HG03139 (cell line): ENCODE measurements around the gene EVC.
"Not testable (repeated sequence)": the region's sequence is repeated elsewhere in the genome, so short reads cannot be mapped to it uniquely, and the experiment has no call there.

Experiments used
- ATAC-seq: cut with Tn5 transposase; IDR thresholded peaks from one replicate; pipeline ENCODE4 v1.9.1; 2021; ENCODE audit not compliant: unreplicated experiment

EVC gene

DNA sequence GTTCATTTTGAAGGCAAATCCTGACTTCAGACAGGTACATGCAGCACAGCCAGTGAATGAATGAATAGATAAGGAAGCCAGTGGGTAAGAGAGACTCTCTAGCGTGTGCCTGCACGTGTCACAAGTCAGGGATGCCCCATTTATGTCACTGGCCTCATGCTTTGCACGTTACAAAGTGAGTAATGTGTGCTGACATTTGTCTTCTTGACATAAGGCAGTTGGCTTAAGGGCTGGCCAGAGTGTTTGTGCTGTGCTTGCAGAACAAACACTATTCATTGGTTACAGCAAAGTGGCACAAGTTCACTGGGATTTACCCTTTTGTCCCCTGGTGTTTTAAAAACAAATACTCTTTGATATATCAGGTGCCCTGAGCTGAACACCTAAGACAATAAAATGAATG lies 125.9 kb downstream of the EVC start:
- no peak for ATAC-seq

DNA sequence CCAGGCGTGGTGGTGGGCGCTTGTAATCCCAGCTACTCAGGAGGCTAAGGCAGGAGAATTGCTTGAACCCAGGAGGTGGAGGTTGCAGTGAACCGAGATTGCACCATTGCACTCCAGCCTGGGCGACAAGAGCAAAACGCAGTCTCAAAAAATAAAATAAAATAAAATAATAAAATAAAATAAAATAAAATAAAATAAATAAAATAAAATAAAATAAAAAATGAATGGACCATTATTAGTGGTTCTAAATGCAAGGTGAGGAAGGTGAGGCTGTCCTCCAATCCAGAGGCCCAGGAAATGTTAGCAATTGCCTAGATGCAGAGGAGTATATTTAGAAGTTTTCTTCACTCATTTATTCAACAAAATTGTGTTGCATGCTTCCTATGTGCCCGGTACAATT lies 126.5 kb downstream of the EVC start:
- not testable (repeated sequence) for ATAC-seq

DNA sequence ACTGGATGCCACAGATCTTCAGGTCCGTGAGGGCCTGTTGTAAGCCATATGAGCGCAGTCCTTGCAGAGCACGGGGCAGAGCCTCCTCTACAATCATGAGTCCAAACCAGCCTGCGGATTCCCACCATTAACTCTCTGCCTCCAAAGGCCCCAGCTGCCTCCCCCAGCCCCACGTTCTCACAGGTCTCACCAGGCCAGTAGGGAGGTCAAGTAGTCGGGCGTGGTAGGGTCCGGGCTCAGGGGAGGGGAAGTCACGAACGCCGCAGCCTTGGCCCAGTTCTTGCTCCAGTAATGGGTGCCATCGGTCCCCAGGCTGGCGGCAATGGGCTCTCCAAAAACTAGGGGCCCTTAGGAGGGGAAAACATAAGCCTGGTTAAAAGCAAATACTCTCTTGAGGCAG lies 128.3 kb downstream of the EVC start:
- ATAC-seq: no peak

DNA sequence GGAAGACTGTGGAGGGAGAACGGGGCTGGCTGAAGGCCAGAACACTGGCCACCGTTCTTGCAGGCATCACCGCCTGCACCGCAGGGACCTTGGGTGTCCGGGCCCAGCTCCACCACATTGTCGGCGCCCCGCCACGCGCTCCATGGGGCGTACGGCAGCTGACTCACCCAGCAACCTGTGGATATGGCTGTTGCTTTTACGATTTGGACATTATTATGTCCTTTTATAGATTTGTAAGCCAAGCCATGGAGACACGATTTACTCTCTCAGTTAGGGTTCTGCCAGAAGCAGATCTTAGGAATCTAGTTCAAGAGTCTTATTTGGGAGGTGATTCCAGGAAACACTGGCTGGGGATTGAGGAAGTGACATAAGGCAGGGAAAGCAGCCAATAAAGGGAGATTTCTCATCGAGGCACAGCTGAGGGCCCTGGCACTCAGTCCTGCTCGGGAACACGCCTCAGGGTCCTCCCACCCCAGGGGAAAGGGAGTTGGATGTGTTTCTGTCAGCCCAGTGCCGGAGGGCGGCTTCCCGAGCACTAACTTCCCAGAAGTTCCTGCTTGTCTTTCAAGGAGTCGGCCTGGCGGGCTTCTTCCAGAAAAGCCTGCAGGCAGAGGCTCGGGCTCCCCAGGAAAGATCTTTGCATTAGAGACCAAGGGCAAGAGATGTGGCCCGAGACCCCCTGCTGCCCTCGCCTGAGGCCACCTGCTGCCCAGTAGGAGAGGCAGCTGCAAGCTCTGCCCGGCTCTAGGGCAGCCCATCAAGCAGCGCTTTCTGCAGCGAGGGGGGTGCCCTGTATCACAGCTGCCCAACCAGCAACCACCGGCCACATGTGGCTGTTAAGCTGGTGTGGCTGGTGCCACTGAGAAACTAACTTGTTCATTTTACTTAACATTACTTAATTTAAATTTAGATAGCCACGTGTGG lies 129.0 kb downstream of the EVC start:
- ATAC-seq: no peak

DNA sequence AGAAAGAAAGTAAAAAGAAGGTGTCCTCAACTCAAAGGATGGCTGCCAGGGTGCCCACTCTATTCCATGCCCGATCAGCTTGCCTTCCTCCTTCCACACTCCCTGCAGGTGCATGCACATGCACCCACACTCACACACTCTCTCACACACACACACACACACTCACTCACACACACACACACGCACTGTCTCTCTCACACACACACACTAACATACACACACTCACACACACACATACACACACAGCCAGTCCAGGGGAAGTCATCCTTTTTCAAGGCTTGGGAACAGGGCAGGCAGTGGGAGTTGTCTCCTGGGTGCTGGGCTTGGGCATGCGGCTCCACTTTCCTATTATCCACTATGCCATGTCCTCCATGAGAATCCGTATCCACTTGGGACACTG lies 131.5 kb downstream of the EVC start:
- no peak for ATAC-seq

DNA sequence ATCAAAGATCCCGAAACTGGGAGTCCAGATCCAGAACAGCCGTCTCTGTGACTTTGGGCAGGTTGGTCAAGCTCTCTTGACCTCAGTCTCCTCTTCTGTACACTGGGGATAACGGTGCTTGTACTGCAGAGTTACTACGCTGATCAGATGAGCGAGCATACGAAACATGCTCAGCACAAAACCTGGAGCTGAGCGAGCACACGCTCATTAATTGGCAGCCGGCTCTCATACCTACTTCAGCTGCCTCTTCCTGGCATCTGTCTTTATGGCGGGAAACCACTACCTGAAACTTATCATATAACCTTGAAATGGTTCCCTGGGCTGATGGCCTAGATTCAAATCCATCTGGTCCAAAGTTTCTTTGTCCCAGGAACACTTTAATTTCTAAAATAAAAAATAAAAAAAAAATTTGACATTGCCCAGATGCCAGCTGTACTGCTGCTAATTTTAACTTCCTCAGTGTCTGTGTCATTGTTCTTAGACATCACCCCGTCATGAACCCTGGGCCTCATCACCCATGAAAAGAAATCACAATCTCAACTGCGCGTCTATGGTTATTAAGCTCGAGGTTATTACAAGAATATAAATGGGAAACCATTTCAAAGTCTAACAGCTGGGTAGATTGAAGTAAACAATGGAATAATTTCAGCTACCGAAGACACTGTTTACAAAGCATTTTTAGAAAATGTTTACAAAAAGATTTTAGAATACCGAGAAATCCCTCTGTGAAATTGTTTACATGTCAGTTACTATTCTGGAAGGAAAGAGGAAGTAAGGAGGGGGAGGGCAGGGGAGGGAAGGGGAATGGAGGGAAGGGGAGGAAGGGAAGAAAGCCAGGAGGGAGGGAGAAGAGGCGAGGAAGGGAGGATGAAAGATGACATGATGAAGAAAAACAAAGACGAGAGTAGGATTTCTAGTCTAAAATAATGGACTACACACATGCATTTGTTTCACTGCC lies 132.9 kb downstream of the EVC start:
- ATAC-seq: no peak

DNA sequence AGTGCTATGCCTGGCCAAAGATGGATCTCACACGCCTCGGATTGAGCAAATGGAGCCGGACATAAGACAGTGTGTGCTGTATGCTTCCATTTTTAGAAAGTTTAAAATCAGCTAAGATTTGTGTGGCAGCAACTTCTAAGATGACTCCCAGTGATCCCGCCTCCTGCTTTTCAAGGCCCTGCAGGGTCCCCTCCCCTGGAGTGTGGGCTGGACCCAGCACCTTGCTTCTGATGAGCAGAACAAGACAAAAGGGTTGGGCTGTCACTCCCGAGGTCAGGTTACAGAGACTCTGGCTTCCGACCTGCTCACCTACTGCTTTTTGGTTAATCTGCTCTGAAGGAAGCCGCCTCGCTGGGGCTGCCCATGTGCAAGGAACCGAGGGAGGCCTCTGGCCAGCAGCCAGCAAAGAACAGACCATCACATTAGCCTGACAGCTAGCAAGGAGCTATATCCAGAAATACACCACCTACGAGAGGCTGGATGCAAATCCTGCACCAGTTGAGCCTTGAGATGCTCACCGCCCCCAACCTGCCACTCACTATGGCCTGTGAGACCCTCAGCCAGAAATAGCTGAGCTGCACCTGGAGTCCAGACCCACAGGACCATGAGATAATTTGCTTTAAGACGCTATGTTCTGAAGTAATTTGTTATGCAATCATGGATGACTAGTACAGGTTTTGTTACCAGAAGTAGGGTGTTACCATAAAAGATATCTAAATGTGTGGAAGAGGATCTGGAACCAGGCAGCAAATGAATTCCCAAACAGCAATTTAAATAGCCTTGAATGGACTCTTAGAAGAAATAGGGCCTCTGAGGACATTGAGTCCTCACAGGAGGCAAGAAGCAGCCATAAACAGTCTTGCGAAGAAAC lies 134.3 kb downstream of the EVC start:
- no peak for ATAC-seq

DNA sequence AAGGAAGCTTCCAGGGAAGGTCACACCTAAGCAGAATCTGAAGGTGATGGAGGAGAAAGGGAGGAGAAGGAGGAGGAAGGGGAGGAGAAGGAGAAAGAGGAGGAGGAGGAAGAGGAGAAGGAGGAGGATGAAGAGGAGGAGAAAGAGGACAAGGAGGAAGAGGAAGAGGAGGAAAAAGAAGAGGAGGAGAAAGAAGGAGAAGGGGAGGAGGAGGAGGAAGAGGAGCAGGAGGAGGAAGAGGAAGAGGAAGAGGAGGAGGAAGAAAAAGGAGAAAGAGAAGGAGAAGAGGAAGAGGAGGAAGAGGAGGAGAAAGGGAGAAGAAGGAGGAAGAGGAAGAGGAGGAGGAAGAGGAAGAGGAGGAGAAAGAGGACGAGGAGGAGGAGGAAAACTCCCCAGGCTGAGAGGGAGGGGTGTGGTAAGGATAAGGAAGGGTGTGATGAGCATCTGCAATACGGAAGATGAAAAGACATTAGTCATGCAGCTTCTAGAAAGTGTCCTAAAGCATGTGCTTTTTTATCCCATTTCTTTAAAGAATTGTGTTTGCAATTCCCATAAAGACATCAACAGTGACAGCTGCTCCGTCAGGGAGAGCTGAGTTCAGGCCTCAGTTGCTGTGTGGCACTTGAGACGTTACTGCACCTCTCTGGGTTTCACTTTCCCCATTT lies 140.8 kb downstream of the EVC start:
- ATAC-seq: no peak

DNA sequence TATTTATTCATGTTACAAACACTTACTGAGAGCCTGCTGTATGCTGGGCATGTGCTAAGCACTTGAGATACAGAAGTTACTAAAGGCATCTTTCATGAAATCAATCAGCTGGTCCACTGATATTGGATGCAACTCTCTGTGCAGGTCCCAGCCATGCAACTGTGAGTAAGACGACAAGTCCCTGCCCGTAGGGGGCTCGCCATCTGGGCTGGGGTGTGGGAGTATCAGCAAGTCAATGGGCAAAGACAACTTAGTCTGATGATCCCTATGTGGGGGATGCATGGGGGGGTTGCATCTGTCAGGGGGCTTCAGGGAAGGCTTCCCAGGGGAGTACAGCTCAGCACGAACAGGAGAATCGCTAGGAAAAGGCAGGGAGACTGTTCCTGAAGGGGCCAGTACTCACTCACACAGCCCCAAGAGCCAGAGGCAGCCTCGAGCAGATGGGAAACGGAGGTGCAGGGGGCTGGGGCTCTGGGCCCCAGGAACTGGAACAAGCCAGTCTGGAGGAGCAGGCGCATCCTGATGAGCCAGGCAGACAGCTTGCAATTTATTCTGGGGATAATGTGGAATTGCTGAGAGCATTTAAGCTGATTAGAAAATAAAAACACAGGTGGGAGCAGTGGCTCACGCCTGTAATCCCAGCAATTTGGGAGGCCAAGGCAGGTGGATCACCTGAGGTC lies 141.7 kb downstream of the EVC start:
- no peak for ATAC-seq

DNA sequence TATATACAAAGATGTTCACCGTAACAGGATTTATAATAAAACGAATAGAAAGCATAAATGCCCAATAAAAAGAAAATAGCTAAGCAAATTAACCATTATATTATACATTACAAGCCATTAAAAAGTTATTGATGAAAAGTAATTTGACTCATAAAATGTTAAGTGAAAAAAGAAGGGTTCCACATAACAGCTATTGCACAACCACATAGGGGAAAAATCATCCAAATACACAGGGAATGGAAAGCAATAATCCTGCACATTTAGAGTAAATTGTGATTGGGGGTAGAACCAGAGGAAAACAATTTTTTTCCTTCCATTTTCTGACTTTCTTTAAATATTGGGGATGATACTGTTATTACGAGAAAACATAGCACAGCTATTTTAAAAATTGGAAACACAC lies 143.9 kb downstream of the EVC start:
- ATAC-seq: no peak

DNA sequence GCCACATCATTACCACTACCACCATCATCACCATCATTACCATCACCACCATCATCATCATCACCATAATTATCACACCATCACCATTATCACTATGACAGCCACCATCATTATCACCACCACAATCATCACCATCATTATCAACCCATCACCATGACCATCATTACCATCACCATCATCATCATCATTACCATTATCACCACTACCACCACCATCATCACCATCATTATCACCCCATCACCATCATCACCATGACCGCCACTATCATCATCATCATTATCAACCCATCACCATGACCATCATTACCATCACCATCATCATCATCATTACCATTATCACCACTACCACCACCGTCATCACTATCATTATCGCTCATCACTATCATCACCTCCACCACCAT lies 145.4 kb downstream of the EVC start:
- not testable (repeated sequence) for ATAC-seq

DNA sequence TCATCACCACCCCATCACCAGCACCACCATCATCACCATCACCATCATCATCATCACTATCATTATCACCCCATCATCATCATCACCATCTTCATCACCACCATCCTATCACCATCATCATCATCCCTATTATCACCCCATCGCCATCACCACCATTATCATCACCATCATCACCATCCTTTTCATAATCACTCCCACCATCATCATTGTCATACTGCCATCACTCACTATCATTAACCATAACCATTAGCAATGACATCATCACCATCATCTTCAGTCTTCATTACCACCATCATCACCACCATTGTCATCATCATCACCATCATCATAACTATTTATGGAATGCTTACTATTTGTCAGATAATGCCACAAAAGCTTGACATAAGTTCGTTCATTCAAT lies 146.2 kb downstream of the EVC start:
- ATAC-seq: no peak

DNA sequence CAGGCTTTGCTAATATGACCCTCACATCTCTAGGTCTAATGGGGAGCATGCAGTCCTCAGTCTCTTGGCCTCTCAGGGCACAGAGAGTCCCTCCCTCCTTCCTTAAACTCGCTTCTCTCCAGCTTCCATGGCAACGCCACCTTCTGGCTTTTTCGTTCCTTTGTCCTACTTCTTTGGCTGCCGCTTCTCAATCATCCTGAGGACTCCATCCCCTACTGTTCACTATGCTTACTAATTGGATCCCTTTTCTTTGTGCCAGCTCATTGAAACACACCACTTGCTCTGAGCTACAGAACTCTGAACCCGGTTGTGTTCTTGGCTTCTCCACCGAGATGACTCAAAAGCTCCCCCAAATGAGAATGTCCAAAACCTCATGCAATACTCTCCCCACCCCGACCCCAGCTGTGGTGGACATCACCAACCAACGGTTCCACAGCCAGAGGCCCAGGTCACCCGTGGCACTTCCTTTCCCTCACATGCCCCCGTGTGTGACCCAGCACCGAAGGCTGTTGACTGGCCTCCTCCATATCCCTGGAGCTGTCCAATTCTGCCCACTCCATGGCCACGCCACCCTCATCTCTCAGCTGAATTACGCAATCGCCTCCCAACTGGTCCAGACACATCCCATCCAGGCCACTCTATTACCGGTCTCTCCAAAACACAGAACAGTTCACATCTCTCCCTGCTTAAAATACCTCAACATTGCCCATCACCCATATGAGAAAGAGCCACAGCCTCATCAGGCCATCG lies 147.2 kb downstream of the EVC start:
- no peak for ATAC-seq

DNA sequence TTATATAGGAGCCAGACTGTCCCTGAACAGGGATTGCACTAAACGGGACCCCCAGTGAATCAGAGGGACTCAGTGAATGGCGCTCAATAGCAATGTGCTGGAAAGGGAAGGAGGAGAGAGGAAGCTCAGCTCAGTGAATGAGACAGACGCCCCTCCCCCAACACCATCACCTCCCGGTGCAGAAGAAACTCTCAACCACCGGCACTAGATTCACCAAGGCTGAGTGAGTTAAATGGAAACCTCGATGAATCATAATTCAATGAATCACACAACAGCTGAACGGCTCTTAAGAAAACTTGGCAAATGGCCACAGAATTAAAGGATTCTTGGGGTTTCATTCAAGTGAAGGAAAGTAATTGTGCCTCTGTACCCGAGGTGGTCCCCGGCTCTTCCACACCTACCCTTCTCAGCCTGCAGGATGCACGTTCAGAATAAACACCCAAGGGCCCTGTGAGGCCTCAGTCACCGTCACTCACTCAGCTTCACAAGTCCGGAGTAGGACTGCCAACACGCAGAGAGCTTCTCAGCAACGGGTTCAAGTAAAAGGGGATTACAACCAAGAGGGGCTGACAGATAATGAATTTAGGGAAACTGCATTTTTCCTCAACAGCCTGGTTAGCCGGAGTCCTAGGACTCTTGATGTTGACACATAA lies 152.6 kb downstream of the EVC start:
- no peak for ATAC-seq
